AG10803 (cell line): ENCODE results near the gene EYA4.
"Not testable (repeated sequence)": the region's sequence is repeated elsewhere in the genome, so short reads cannot be mapped to it uniquely, and the experiment has no call there.

Source experiments
- DNase-seq: peaks from one replicate; pipeline ENCODE4 v3.0.0; 2010; ENCODE audit warnings: low read depth
- H3K4me3 ChIP-seq: 2 replicates; pipeline ENCODE4 v1.5.1; 2011; ENCODE audit warnings: mild to moderate bottlenecking, low read length, control low read depth
- CTCF ChIP-seq: conservative IDR thresholded peaks from 2 replicates; pipeline ENCODE4 v1.5.1; 2011; ENCODE audit warnings: mild to moderate bottlenecking, low read length, control low read depth, inconsistent platforms

EYA4 gene

GRCh38 chr6:133392015-133392414 lies 150.9 kb downstream of the EYA4 start:
- no peak overlapping the region for H3K4me3 ChIP-seq
- DNase-seq: no peak
- no peak for TF ChIP-seq CTCF

- H3K4me3 ChIP-seq: no peak overlapping the region
- no peak for TF ChIP-seq CTCF
- no peak for DNase-seq
Measured at GRCh38 chr6:133392641-133393040, 151.5 kb downstream of the EYA4 start.

- H3K4me3 ChIP-seq: no peak overlapping the region
- TF ChIP-seq CTCF: no peak
- no peak for DNase-seq
Measured at GRCh38 chr6:133393891-133394290, 152.7 kb downstream of the EYA4 start.

- TF ChIP-seq CTCF: no peak
- no peak for DNase-seq
- no peak overlapping the region for H3K4me3 ChIP-seq
Measured at GRCh38 chr6:133394630-133395029, 153.5 kb downstream of the EYA4 start.

- H3K4me3 ChIP-seq: no peak overlapping the region
- TF ChIP-seq CTCF: no peak
- DNase-seq: no peak
Measured at GRCh38 chr6:133396233-133396983, 155.3 kb downstream of the EYA4 start.

GRCh38 chr6:133396984-133397348 lies 155.8 kb downstream of the EYA4 start:
- no peak overlapping the region for H3K4me3 ChIP-seq

GRCh38 chr6:133397601-133398000 lies 156.4 kb downstream of the EYA4 start:
- not testable (repeated sequence) for H3K4me3 ChIP-seq, DNase-seq

More at GRCh38 chr6:133396984-133397348, 155.8 kb downstream of the EYA4 start:
- DNase-seq: no peak
- no peak for TF ChIP-seq CTCF
